ENCODE results near the gene FAM171A1.
"Not testable (repeated sequence)": the region's sequence is repeated elsewhere in the genome, so short reads cannot be mapped to it uniquely, and the experiment has no call there.

FAM171A1 gene

GRCh38 chr10:15311569-15312280, 59.4 kb downstream of the FAM171A1 start:
- Histone ChIP-seq H3K4me3 (ENCODE audit: insufficient read depth, low read depth, low read length) (no peak overlapping the region), H3K36me3 (ENCODE audit: control insufficient read depth, insufficient read depth, low read length) (no peaks in the 10 kb centered on the region), H3K4me1 (ENCODE audit: control insufficient read depth, insufficient read depth, low read length) (peaks cover 7% of the 10 kb centered on the region), H3K9me3 (ENCODE audit: control insufficient read depth, low read length) (no peaks in the 10 kb centered on the region), H3K27ac (ENCODE audit: insufficient read depth, low read depth, low read length, poor library complexity, severe bottlenecking) (no peak overlapping the region), H3K27me3 (ENCODE audit: control insufficient read depth, insufficient read depth, low read length, poor library complexity, severe bottlenecking) (no peaks in the 10 kb centered on the region)
- WGBS, 2 experiments: 87 to 90% methylated on average over 12 of the region's 12 CpGs

GRCh38 chr10:15310776-15311568, 60.1 kb downstream of the FAM171A1 start:
- Histone ChIP-seq H3K4me3 (ENCODE audit: insufficient read depth, low read depth, low read length) (no peak overlapping the region), H3K27ac (ENCODE audit: insufficient read depth, low read depth, low read length, poor library complexity, severe bottlenecking) (no peak overlapping the region), H3K9me3 (ENCODE audit: control insufficient read depth, low read length) (no peaks in the 10 kb centered on the region), H3K36me3 (ENCODE audit: control insufficient read depth, insufficient read depth, low read length) (no peaks in the 10 kb centered on the region), H3K4me1 (ENCODE audit: control insufficient read depth, insufficient read depth, low read length) (no peaks in the 10 kb centered on the region), H3K27me3 (ENCODE audit: control insufficient read depth, insufficient read depth, low read length, poor library complexity, severe bottlenecking) (no peaks in the 10 kb centered on the region)
- WGBS, 2 experiments: 84 to 93% methylated on average over 5 of the region's 5 CpGs

GRCh38 chr10:15309221-15309620, 61.9 kb downstream of the FAM171A1 start:
- H3K27me3 ChIP-seq (ENCODE audit: control insufficient read depth, insufficient read depth, low read length, poor library complexity, severe bottlenecking): no peaks in the 10 kb centered on the region
- H3K4me1 ChIP-seq (ENCODE audit: control insufficient read depth, insufficient read depth, low read length): no peaks in the 10 kb centered on the region
- no peaks in the 10 kb centered on the region for H3K36me3 ChIP-seq (ENCODE audit: control insufficient read depth, insufficient read depth, low read length)
- no peak overlapping the region for H3K4me3 ChIP-seq (ENCODE audit: insufficient read depth, low read depth, low read length)
- H3K27ac ChIP-seq (ENCODE audit: insufficient read depth, low read depth, low read length, poor library complexity, severe bottlenecking): no peak overlapping the region
- H3K9me3 ChIP-seq (ENCODE audit: control insufficient read depth, low read length): no peaks in the 10 kb centered on the region
- 93 to 95% methylated on average over 10 of the region's 10 CpGs for WGBS, 2 experiments

GRCh38 chr10:15306735-15307280, 64.3 kb downstream of the FAM171A1 start:
- no peaks in the 10 kb centered on the region for H3K36me3 ChIP-seq (ENCODE audit: control insufficient read depth, insufficient read depth, low read length)
- no peak overlapping the region for H3K27ac ChIP-seq (ENCODE audit: insufficient read depth, low read depth, low read length, poor library complexity, severe bottlenecking)
- H3K4me3 ChIP-seq (ENCODE audit: insufficient read depth, low read depth, low read length): no peak overlapping the region
- no peaks in the 10 kb centered on the region for H3K27me3 ChIP-seq (ENCODE audit: control insufficient read depth, insufficient read depth, low read length, poor library complexity, severe bottlenecking)
- no peaks in the 10 kb centered on the region for H3K9me3 ChIP-seq (ENCODE audit: control insufficient read depth, low read length)
- no peaks in the 10 kb centered on the region for H3K4me1 ChIP-seq (ENCODE audit: control insufficient read depth, insufficient read depth, low read length)
- WGBS, 2 experiments: 95% methylated on average over 8 of the region's 8 CpGs

GRCh38 chr10:15305634-15306033, 65.5 kb downstream of the FAM171A1 start:
- Histone ChIP-seq H3K27me3 (ENCODE audit: control insufficient read depth, insufficient read depth, low read length, poor library complexity, severe bottlenecking) (no peaks in the 10 kb centered on the region), H3K4me3 (ENCODE audit: insufficient read depth, low read depth, low read length) (no peak overlapping the region), H3K4me1 (ENCODE audit: control insufficient read depth, insufficient read depth, low read length) (no peaks in the 10 kb centered on the region), H3K9me3 (ENCODE audit: control insufficient read depth, low read length) (no peaks in the 10 kb centered on the region), H3K36me3 (ENCODE audit: control insufficient read depth, insufficient read depth, low read length) (no peaks in the 10 kb centered on the region), H3K27ac (ENCODE audit: insufficient read depth, low read depth, low read length, poor library complexity, severe bottlenecking) (no peak overlapping the region)
- 95% methylated on average over 6 of the region's 6 CpGs for WGBS, 2 experiments

GRCh38 chr10:15305161-15305560, 65.9 kb downstream of the FAM171A1 start:
- 86 to 97% methylated on average over 2 of the region's 2 CpGs for WGBS, 2 experiments

GRCh38 chr10:15302188-15302956, 68.7 kb downstream of the FAM171A1 start:
- H3K4me3 ChIP-seq (ENCODE audit: insufficient read depth, low read depth, low read length); H3K27ac ChIP-seq (ENCODE audit: insufficient read depth, low read depth, low read length, poor library complexity, severe bottlenecking); H3K9me3 ChIP-seq (ENCODE audit: control insufficient read depth, low read length); H3K36me3 ChIP-seq (ENCODE audit: control insufficient read depth, insufficient read depth, low read length); H3K4me1 ChIP-seq (ENCODE audit: control insufficient read depth, insufficient read depth, low read length); H3K27me3 ChIP-seq (ENCODE audit: control insufficient read depth, insufficient read depth, low read length, poor library complexity, severe bottlenecking): not testable (repeated sequence)
- 92 to 95% methylated on average over 15 of the region's 15 CpGs for WGBS, 2 experiments

More at GRCh38 chr10:15305161-15305560, 65.9 kb downstream of the FAM171A1 start:
- H3K4me1 ChIP-seq (ENCODE audit: control insufficient read depth, insufficient read depth, low read length): no peaks in the 10 kb centered on the region
- no peak overlapping the region for H3K4me3 ChIP-seq (ENCODE audit: insufficient read depth, low read depth, low read length)
- no peak overlapping the region for H3K27ac ChIP-seq (ENCODE audit: insufficient read depth, low read depth, low read length, poor library complexity, severe bottlenecking)
- no peaks in the 10 kb centered on the region for H3K9me3 ChIP-seq (ENCODE audit: control insufficient read depth, low read length)
- H3K36me3 ChIP-seq (ENCODE audit: control insufficient read depth, insufficient read depth, low read length): no peaks in the 10 kb centered on the region
- H3K27me3 ChIP-seq (ENCODE audit: control insufficient read depth, insufficient read depth, low read length, poor library complexity, severe bottlenecking): no peaks in the 10 kb centered on the region

GRCh38 chr10:15300697-15301096, 70.4 kb downstream of the FAM171A1 start:
- WGBS, 2 experiments: 92 to 95% methylated on average over 4 of the region's 4 CpGs
- no peaks in the 10 kb centered on the region for H3K9me3 ChIP-seq (ENCODE audit: control insufficient read depth, low read length)
- no peak overlapping the region for H3K27ac ChIP-seq (ENCODE audit: insufficient read depth, low read depth, low read length, poor library complexity, severe bottlenecking)
- peaks cover 3% of the 10 kb centered on the region for H3K4me1 ChIP-seq (ENCODE audit: control insufficient read depth, insufficient read depth, low read length)
- no peaks in the 10 kb centered on the region for H3K36me3 ChIP-seq (ENCODE audit: control insufficient read depth, insufficient read depth, low read length)
- no peaks in the 10 kb centered on the region for H3K27me3 ChIP-seq (ENCODE audit: control insufficient read depth, insufficient read depth, low read length, poor library complexity, severe bottlenecking)
- H3K4me3 ChIP-seq (ENCODE audit: insufficient read depth, low read depth, low read length): no peak overlapping the region

- 90 to 97% methylated on average over 2 of the region's 2 CpGs for WGBS, 2 experiments
- peaks cover 5% of the 10 kb centered on the region for H3K4me1 ChIP-seq (ENCODE audit: control insufficient read depth, insufficient read depth, low read length)
- no peak overlapping the region for H3K4me3 ChIP-seq (ENCODE audit: insufficient read depth, low read depth, low read length)
- no peaks in the 10 kb centered on the region for H3K36me3 ChIP-seq (ENCODE audit: control insufficient read depth, insufficient read depth, low read length)
- H3K27me3 ChIP-seq (ENCODE audit: control insufficient read depth, insufficient read depth, low read length, poor library complexity, severe bottlenecking): no peaks in the 10 kb centered on the region
- no peaks in the 10 kb centered on the region for H3K9me3 ChIP-seq (ENCODE audit: control insufficient read depth, low read length)
- no peak overlapping the region for H3K27ac ChIP-seq (ENCODE audit: insufficient read depth, low read depth, low read length, poor library complexity, severe bottlenecking)
Measured at GRCh38 chr10:15300145-15300544, 70.9 kb downstream of the FAM171A1 start.

GRCh38 chr10:15296701-15297100, 74.4 kb downstream of the FAM171A1 start:
- WGBS, 2 experiments: 87 to 88% methylated on average over 6 of the region's 6 CpGs
- Histone ChIP-seq H3K4me1 (ENCODE audit: control insufficient read depth, insufficient read depth, low read length) (peaks cover 5% of the 10 kb centered on the region), H3K36me3 (ENCODE audit: control insufficient read depth, insufficient read depth, low read length) (no peaks in the 10 kb centered on the region), H3K27me3 (ENCODE audit: control insufficient read depth, insufficient read depth, low read length, poor library complexity, severe bottlenecking) (no peaks in the 10 kb centered on the region), H3K27ac (ENCODE audit: insufficient read depth, low read depth, low read length, poor library complexity, severe bottlenecking) (no peak overlapping the region), H3K9me3 (ENCODE audit: control insufficient read depth, low read length) (no peaks in the 10 kb centered on the region), H3K4me3 (ENCODE audit: insufficient read depth, low read depth, low read length) (no peak overlapping the region)
